ENCODE results near the gene LITAF. TPM values are rescaled to one million over a fixed set of nuclear protein-coding genes. Genes with fewer than 3 reads are reported as not detected.
A peak's percentile ranks its signal among the peaks of the same experiment; 100 is the strongest.

The LITAF gene
- total and polyA plus RNA-seq, 7 donors = 5.0 to 60.2 (median 20.7) TPM

- intact Hi-C loops (cut with DNase I) = no loop called here
- H3K4me3 ChIP-seq = no peak overlapping the region
- 47 to 68% (median 58%) methylated on average over 4 of the region's 4 CpGs for WGBS, 3 donors
- H3K27me3 ChIP-seq (ENCODE audit: insufficient read depth in 3 of 3, low read length in 2 of 3) = no peaks in the 10 kb centered on the region
- H3K27ac ChIP-seq = no peak overlapping the region
- ATAC-seq = no peak
- H3K36me3 ChIP-seq (ENCODE audit: insufficient read depth in 1 of 2, low read depth in 1 of 2) = no peaks in the 10 kb centered on the region
- DNase-seq = no peak
- TF ChIP-seq CTCF (IDR thresholded peaks at IDR 0.05) = no peak
- H3K4me1 ChIP-seq = no peaks in the 10 kb centered on the region
- no peaks in the 10 kb centered on the region for H3K9me3 ChIP-seq
These were observed 47.1 kb downstream of the LITAF start for GRCh38 chr16:11539641-11540050.

GRCh38 chr16:11538880-11539279, 47.8 kb downstream of the LITAF start:
- H3K4me1 ChIP-seq = no peaks in the 10 kb centered on the region
- no peaks in the 10 kb centered on the region for H3K9me3 ChIP-seq
- 67 to 80% (median 74%) methylated on average over 9 of the region's 9 CpGs for WGBS, 3 donors
- no peaks in the 10 kb centered on the region for H3K27me3 ChIP-seq (ENCODE audit: insufficient read depth in 3 of 3, low read length in 2 of 3)
- ATAC-seq (peak in 2 of 4 donors; percentile 9 to 15), DNase-seq (no peak)
- H3K36me3 ChIP-seq (ENCODE audit: insufficient read depth in 1 of 2, low read depth in 1 of 2) = no peaks in the 10 kb centered on the region
- H3K27ac ChIP-seq = no peak overlapping the region
- intact Hi-C loops (cut with DNase I) = no loop called here
- no peak overlapping the region for H3K4me3 ChIP-seq
- no peak for TF ChIP-seq CTCF (IDR thresholded peaks at IDR 0.05)

- intact Hi-C loops (cut with DNase I) = no loop called here
- no peaks in the 10 kb centered on the region for H3K36me3 ChIP-seq (ENCODE audit: insufficient read depth in 1 of 2, low read depth in 1 of 2)
These were observed 50.4 kb downstream of the LITAF start for GRCh38 chr16:11536104-11536866.

GRCh38 chr16:11535494-11535893, 51.2 kb downstream of the LITAF start:
- Histone ChIP-seq H3K27me3 (ENCODE audit: insufficient read depth in 3 of 3, low read length in 2 of 3) (no peaks in the 10 kb centered on the region), H3K36me3 (ENCODE audit: insufficient read depth in 1 of 2, low read depth in 1 of 2) (no peaks in the 10 kb centered on the region), H3K4me1 (no peaks in the 10 kb centered on the region), H3K27ac (no peak overlapping the region), H3K4me3 (no peak overlapping the region), H3K9me3 (no peaks in the 10 kb centered on the region)
- WGBS, 3 donors = 68 to 75% (median 71%) methylated on average over 11 of the region's 11 CpGs
- no peak for ATAC-seq
- no peak for DNase-seq
- TF ChIP-seq CTCF (IDR thresholded peaks at IDR 0.05) = no peak
- intact Hi-C loops (cut with DNase I) = no loop called here

More at GRCh38 chr16:11536104-11536866, 50.4 kb downstream of the LITAF start:
- no peaks in the 10 kb centered on the region for H3K27me3 ChIP-seq (ENCODE audit: insufficient read depth in 3 of 3, low read length in 2 of 3)
- DNase-seq (no peak), ATAC-seq (no peak)
- 87 to 90% (median 88%) methylated on average over 15 of the region's 15 CpGs for WGBS, 3 donors
- no peak for TF ChIP-seq CTCF (IDR thresholded peaks at IDR 0.05)
- H3K4me1 ChIP-seq = no peaks in the 10 kb centered on the region
- H3K4me3 ChIP-seq = no peak overlapping the region
- no peak overlapping the region for H3K27ac ChIP-seq
- no peaks in the 10 kb centered on the region for H3K9me3 ChIP-seq

Measured in psoas muscle (tissue), 8 donors.